K562 (cell line): ENCODE measurements around the gene ARL14EPL. TPM values are rescaled to one million over a fixed set of nuclear protein-coding genes. Genes with fewer than 3 reads are reported as not detected.

ENCODE experiments used
- ATAC-seq: fragments of 200-7000 bp; cut with Tn5 transposase; 3 replicates; pipeline ENCODE4 v1.9.1; 2020; ENCODE audit warnings: moderate library complexity
- BruUV-seq: library from RNA; stranded (reverse); fragments of 400-500 nt; replicated peaks from 2 replicates; lab custom pipeline; 2021; lab: Mats Ljungman, UMichigan
- CTCF ChIA-PET: fragments of 300-600 bp; formaldehyde crosslinking; extraction: SDS; loops from one replicate; lab custom pipeline; 2021; ENCODE audit warnings: low intra/inter-chr PET ratio; lab: Yijun Ruan, JAX
- POLR2A ChIA-PET: fragments of 300-600, 350-650 bp; sonication (Branson Sonifier 250); formaldehyde crosslinking; extraction: SDS; loops from one replicate; lab custom pipeline; 2021; ENCODE audit warnings: antibody characterized with exemption, inconsistent platforms; lab: Yijun Ruan, JAX
- DNase-seq, 4 experiments: peaks; one replicate each; pipeline versions ENCODE4 v3.0.0 to v3.0.0-alpha.2; 2011 to 2018; ENCODE audit warnings: low spot score in 3 of 4, mixed read lengths in 3 of 4; ENCODE audit errors: extremely low read depth in 1 of 4
- FAIRE-seq: peaks from 2 replicates; lab custom pipeline; 2011; peaks lifted over from hg19 to GRCh38; lab: Jason Lieb, UNC
- H2AFZ ChIP-seq: 2 replicates; pipeline ENCODE4 v1.6.0; 2011; ENCODE audit warnings: low read depth, low read length, control low read depth, inconsistent platforms
- H3K27ac ChIP-seq: fragments of 200-600 bp; 3 replicates; pipeline ENCODE4 v1.8.0; 2011; ENCODE audit warnings: low read depth, mild to moderate bottlenecking, control low read depth, inconsistent platforms, low read length, moderate library complexity, mixed read lengths; ENCODE audit errors: extremely low read depth
- H3K27me3 ChIP-seq, 2 experiments: fragments of 300-600 bp in 1 of 2; 2 replicates in 1 of 2; 3 replicates in 1 of 2; pipeline versions ENCODE4 v1.6.0 to v1.8.0; 2011; ENCODE audit warnings: inconsistent platforms in 2 of 2, low read length in 2 of 2, mild to moderate bottlenecking in 1 of 2, mixed read lengths in 1 of 2, moderate library complexity in 1 of 2; ENCODE audit not compliant: control insufficient read depth in 2 of 2, insufficient read depth in 2 of 2
- H3K36me3 ChIP-seq: fragments of 300-600 bp; 3 replicates; pipeline ENCODE4 v1.8.0; 2011; ENCODE audit warnings: mild to moderate bottlenecking, low read length, inconsistent platforms; ENCODE audit not compliant: control insufficient read depth, insufficient read depth
- H3K4me1 ChIP-seq, 2 experiments: fragments of 200-600 bp in 1 of 2; replicated peaks in 1 of 2; 2 replicates in 1 of 2; 3 replicates in 1 of 2; pipeline versions ENCODE4 v1.5.1 to v1.8.0; 2011; ENCODE audit warnings: inconsistent platforms in 2 of 2, low read length in 2 of 2, mild to moderate bottlenecking in 1 of 2, mixed read lengths in 1 of 2, moderate library complexity in 1 of 2; ENCODE audit not compliant: control insufficient read depth in 2 of 2, insufficient read depth in 2 of 2
- H3K4me2 ChIP-seq: 2 replicates; pipeline ENCODE4 v1.6.1; 2011; ENCODE audit warnings: low read length, control low read depth, inconsistent platforms, mixed read lengths; ENCODE audit not compliant: insufficient read depth
- H3K4me3 ChIP-seq: fragments of 200-600 bp; sonication (generic), shearing (Covaris generic); 2 replicates; pipeline ENCODE4 v1.5.1; 2016; ENCODE audit warnings: control low read depth, inconsistent platforms
- H3K79me2 ChIP-seq: fragments of 200-600 bp; 3 replicates; pipeline ENCODE4 v1.8.0; 2011; ENCODE audit warnings: low read length, inconsistent platforms; ENCODE audit not compliant: control insufficient read depth, insufficient read depth
- H3K9ac ChIP-seq, 2 experiments: 2 replicates each; pipeline versions ENCODE4 v1.6.0 to v1.6.1; 2011; ENCODE audit warnings: low read depth in 2 of 2, low read length in 2 of 2, control low read depth in 1 of 2, inconsistent platforms in 1 of 2, mild to moderate bottlenecking in 1 of 2, mixed read lengths in 1 of 2; ENCODE audit not compliant: insufficient read depth in 1 of 2
- H3K9me1 ChIP-seq: one replicate; pipeline ENCODE4 v1.6.0; 2011; ENCODE audit warnings: inconsistent platforms, mild to moderate bottlenecking, low read length, moderate library complexity; ENCODE audit not compliant: control insufficient read depth, insufficient read depth
- H3K9me3 ChIP-seq: replicated peaks from 2 replicates; pipeline ENCODE4 v1.5.1; 2011; ENCODE audit warnings: low read depth, low read length, inconsistent platforms; ENCODE audit not compliant: control insufficient read depth, insufficient read depth
- H4K20me1 ChIP-seq: replicated peaks from 2 replicates; pipeline ENCODE4 v1.6.1; 2011; ENCODE audit warnings: low read length, inconsistent platforms, mixed read lengths; ENCODE audit not compliant: control insufficient read depth, insufficient read depth
- MEF2A ChIP-seq: IDR thresholded peaks from 2 replicates; pipeline ENCODE4 v1.6.1; 2011; ENCODE audit warnings: low read depth, mild to moderate bottlenecking, low read length, moderate library complexity; ENCODE audit not compliant: control insufficient read depth
- MEF2D ChIP-seq: conservative IDR thresholded peaks from 2 replicates; pipeline ENCODE4 v1.6.1; 2016; ENCODE audit warnings: low read depth, missing genetic modification characterization, missing compliant biosample characterization
- MEIS2 ChIP-seq: fragments of 450-650 bp; IDR thresholded peaks from 2 replicates; pipeline ENCODE4 v1.6.1; 2014; ENCODE audit warnings: mild to moderate bottlenecking; ENCODE audit not compliant: partially characterized antibody
- NFIC ChIP-seq: fragments of 450-650 bp; IDR thresholded peaks from 2 replicates; pipeline ENCODE4 v1.6.1; 2017; ENCODE audit warnings: mild to moderate bottlenecking, inconsistent platforms
- ZNF695 ChIP-seq: fragments of 450-650 bp; formaldehyde crosslinking; IDR thresholded peaks from 2 replicates; pipeline ENCODE4 v1.4.0; 2020; ENCODE audit warnings: mild to moderate bottlenecking, moderate library complexity
- ZNF696 ChIP-seq: fragments of 250-450 bp; sonication (Bioruptor Pico); conservative IDR thresholded peaks from 2 replicates; pipeline ENCODE4 v1.4.0; 2020; ENCODE audit warnings: mild to moderate bottlenecking, moderate library complexity
- WGBS: fragments of 100-300 bp; shearing (Covaris generic); methylation state at CpG from one replicate; pipeline ENCODE4 v1.1.6; 2016; ENCODE audit warnings: low coverage, mixed read lengths; ENCODE audit not compliant: insufficient coverage; ENCODE audit errors: missing lambda C conversion rate; 5-methylcytosine and 5-hydroxymethylcytosine counted together
- in situ Hi-C: fragments of 300-500 bp; cut with MboI; formaldehyde crosslinking; loops from 4 replicates; pipeline ENCODE4 v1.15.0; 2018; ENCODE audit warnings: inconsistent platforms, mixed read lengths
- intact Hi-C: fragments of 100-400 bp; cut with micrococcal nuclease; formaldehyde crosslinking; loops from 2 replicates; pipeline ENCODE4 v1.14.2; 2022
- polyA plus RNA-seq, 8 experiments: library from polyadenylated mRNA; depleted of rRNA in 4 of 8; stranded (reverse) in 5 of 8; unstranded in 3 of 8; fragments of >200 nt; fragmentation: Nextera tagmentation in 2 of 8; fragmentation: Illumina TruSeq in 1 of 8; extraction: Ambion mirVana in 2 of 8; extraction: Trizol in 1 of 8; gene quantifications; 2 replicates each; pipeline versions ENCODE4 v1.2.1 to v1.2.3, GENCODE V29; 2011 to 2014; ENCODE audit warnings: inconsistent platforms in 1 of 8, missing spikeins in 1 of 8
- total RNA-seq, 7 experiments: library from RNA; depleted of rRNA in 6 of 7; stranded (reverse); fragments of >200 nt in 6 of 7; fragmentation: Illumina TruSeq in 2 of 7; extraction: Trizol in 2 of 7; gene quantifications; 2 replicates each; pipeline versions ENCODE4 v1.2.1 to v1.2.3, GENCODE V29; 2011 to 2021; ENCODE audit warnings: low replicate concordance in 1 of 7
- TF ChIP-seq, protein P1 (sequence below): fragments of 200-800 bp; sonication (Bioruptor generic); IDR thresholded peaks from 2 replicates; pipeline ENCODE4 v1.6.1; 2017; ENCODE audit warnings: missing genetic modification characterization, missing compliant biosample characterization

ARL14EPL gene
- total and polyA plus RNA-seq, 9 of the 15 experiments (the other 6 are each of a cell fraction or from before 2014, with no cell fraction given) = 0.06 to 0.14 (median 0.08) TPM; not detected in 5

DNA sequence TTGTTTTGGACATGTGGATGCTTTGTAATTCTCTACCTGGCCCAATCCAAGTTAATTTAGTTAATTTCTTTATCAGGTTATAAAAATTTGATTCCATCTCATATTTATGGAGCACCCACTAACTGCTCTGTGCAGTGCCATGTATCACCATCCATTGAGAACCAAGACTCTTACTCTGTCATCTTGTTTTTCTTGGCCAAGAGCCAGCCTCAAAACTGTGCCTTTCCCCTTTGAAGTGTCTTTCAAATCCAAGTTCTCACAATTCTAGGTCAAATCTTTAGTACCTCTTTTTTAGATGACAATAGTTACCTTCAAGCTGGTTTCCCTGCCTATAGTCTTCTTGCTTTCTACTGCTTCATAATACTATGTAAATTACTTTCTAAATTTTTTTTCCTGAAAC, 55.8 kb downstream of the ARL14EPL start:
- Histone ChIP-seq H3K36me3 (peaks cover 41% of the 10 kb centered on the region), H3K9me3 (no peaks in the 10 kb centered on the region), H3K27me3 (no peaks in the 10 kb centered on the region), H3K79me2 (peaks cover 67% of the 10 kb centered on the region), H3K9me1 (no peaks in the 10 kb centered on the region), H3K4me2 (no peak overlapping the region), H3K4me3 (no peak overlapping the region), H3K27ac (no peak overlapping the region), H4K20me1 (no peaks in the 10 kb centered on the region), H2AFZ (no peak overlapping the region)
- DNase-seq (peak in 1 of 4 experiments; percentile 33), ATAC-seq (no peak)
- CTCF ChIA-PET = interaction anchor here (0.6 kb wide), 1 partner anchor 61 kb away, joined by 3 read pairs; no protein-coding TSS in a partner anchor
- BruUV-seq = no TSS peak
- intact Hi-C loops = loop anchor here (5.0 kb wide), 1 partner anchor 246 kb away; the partner anchor contains the start of genes AP3S1 and ATG12
- peak; percentile 83 for TF ChIP-seq NFIC
- no peak for TF ChIP-seq ZNF696 (CRISPR knock-in tag)
- TF ChIP-seq, all 486 proteins: peak for 1
- POLR2A ChIA-PET = no interaction called here
- no peak for FAIRE-seq
- in situ Hi-C loops = no loop called here
- Histone ChIP-seq H3K9ac (no peak overlapping the region), H3K4me1 (peaks cover 10 to 15% of the 10 kb centered on the region in 2 experiments; a peak in 4 of 5 replicates)

DNA sequence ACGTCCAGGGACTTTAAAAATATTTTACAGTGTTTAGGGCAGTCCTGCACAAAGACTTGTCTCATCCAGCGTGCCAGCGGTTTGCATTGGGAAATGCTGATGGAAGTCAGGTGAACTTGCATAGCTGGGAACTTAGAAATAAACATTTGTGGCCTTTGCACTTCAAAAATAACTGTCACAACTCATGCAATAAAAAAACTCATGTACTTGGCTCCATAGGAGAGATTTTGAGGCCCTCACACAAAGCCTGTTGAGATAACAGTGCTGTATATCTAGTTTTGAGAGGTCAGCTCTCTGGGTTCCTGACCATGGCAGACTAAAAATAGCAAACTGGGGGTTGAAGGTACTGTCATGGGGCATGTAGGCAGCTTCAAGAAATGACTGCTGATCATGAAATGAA, 58.0 kb downstream of the ARL14EPL start:
- peak; percentile 61 for ATAC-seq
- H3K79me2 ChIP-seq = peaks cover 51% of the 10 kb centered on the region

More for the DNA sequence above, 58.0 kb downstream of the ARL14EPL start:
- no TSS peak for BruUV-seq
- H3K9me3 ChIP-seq = no peaks in the 10 kb centered on the region
- FAIRE-seq = peak; percentile 29
- intact Hi-C loops = no loop called here
- in situ Hi-C loops = no loop called here
- peaks cover 63% of the 10 kb centered on the region for H3K36me3 ChIP-seq
- CTCF ChIA-PET = no interaction called here
- DNase-seq = peak in 2 of 4 experiments; percentile 19 to 62
- H3K4me3 ChIP-seq = no peak overlapping the region
- peak overlapping the region; percentile 34; the same call in 1 of the 2 replicates for H3K4me2 ChIP-seq
- peaks cover under 1 to 13% of the 10 kb centered on the region in 2 experiments; a peak in 3 of 5 replicates for H3K4me1 ChIP-seq
- no peaks in the 10 kb centered on the region for H4K20me1 ChIP-seq
- 13% methylated on average over 3 of the region's 3 CpGs for WGBS
- no peaks in the 10 kb centered on the region for H3K9me1 ChIP-seq
- no peaks in the 10 kb centered on the region for H3K27me3 ChIP-seq
- TF ChIP-seq, protein P1, sequence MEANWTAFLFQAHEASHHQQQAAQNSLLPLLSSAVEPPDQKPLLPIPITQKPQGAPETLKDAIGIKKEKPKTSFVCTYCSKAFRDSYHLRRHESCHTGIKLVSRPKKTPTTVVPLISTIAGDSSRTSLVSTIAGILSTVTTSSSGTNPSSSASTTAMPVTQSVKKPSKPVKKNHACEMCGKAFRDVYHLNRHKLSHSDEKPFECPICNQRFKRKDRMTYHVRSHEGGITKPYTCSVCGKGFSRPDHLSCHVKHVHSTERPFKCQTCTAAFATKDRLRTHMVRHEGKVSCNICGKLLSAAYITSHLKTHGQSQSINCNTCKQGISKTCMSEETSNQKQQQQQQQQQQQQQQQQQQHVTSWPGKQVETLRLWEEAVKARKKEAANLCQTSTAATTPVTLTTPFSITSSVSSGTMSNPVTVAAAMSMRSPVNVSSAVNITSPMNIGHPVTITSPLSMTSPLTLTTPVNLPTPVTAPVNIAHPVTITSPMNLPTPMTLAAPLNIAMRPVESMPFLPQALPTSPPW (CRISPR knock-in tag) = peak; percentile 32; the same call in 1 of the 2 replicates
- TF ChIP-seq ZNF695 (no peak), MEF2D (tag) (peak; percentile 75), MEF2A (peak; percentile 79; the same call in 1 of the 2 replicates), MEIS2 (peak; percentile 30)
- H3K9ac ChIP-seq = no peak overlapping the region
- H3K27ac ChIP-seq = 0 out of 3 replicates have a peak overlapping the region, but pooled peaks have one; percentile 10
- POLR2A ChIA-PET = no interaction called here
- peak overlapping the region; percentile 13; the same call in 1 of the 2 replicates for H2AFZ ChIP-seq
